Ovary (tissue), 3 donors: ENCODE measurements around the gene YBX2.

Experiments used
- POLR2A ChIP-seq: fragments of 450-650 bp; IDR thresholded peaks from one replicate; pipeline ENCODE4 v1.6.1; 2017; ENCODE audit warnings: antibody characterized with exemption, mild to moderate bottlenecking, moderate library complexity
- TF ChIP-seq, protein P1 (sequence below), 3 donors: fragments of 450-650 bp in 2 of 3; fragments of 200-600 bp in 1 of 3; IDR thresholded peaks; one replicate each; pipeline versions ENCODE4 v1.5.1 to v1.8.0; 2016 to 2022; ENCODE audit warnings: antibody characterized with exemption in 3 of 3, mild to moderate bottlenecking in 1 of 3
- donor health status: DM: no; HTN: no; CAD: no.

DNA sequence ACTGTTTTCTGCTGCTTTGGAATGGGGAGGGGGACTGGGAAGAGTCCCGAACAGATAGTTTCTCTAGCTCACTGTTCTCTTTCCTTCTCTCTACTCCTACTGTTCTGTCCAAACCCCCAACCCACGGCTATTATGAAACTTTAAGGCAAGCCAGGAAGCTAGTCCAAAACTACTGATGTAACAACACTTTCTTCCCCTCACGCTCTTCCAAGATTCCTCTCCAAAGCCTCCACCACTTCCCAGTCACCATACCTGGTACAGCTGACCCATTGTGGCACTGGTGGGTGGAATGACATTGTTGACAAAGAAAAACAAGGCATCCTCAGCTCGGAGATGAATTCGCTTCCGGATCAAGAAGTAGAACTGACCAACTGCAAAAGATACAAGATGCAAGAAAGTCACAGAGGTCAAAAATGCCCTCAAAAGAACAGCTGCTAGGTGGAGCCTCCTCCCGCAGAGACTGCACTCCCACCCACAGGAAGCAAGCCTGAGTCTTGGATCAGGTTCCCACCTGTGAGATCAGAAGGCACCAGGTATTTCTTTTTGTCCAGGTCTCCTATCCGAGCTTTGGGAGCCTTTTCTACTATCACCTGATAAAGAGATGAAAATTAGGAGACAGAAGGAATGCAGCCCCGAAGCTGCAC, 53.2 kb downstream of the YBX2 start:
- no peak for TF ChIP-seq POLR2A
- TF ChIP-seq, protein P1, sequence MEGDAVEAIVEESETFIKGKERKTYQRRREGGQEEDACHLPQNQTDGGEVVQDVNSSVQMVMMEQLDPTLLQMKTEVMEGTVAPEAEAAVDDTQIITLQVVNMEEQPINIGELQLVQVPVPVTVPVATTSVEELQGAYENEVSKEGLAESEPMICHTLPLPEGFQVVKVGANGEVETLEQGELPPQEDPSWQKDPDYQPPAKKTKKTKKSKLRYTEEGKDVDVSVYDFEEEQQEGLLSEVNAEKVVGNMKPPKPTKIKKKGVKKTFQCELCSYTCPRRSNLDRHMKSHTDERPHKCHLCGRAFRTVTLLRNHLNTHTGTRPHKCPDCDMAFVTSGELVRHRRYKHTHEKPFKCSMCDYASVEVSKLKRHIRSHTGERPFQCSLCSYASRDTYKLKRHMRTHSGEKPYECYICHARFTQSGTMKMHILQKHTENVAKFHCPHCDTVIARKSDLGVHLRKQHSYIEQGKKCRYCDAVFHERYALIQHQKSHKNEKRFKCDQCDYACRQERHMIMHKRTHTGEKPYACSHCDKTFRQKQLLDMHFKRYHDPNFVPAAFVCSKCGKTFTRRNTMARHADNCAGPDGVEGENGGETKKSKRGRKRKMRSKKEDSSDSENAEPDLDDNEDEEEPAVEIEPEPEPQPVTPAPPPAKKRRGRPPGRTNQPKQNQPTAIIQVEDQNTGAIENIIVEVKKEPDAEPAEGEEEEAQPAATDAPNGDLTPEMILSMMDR (IDR thresholded peaks at IDR 0.05) = no peak
